GM23338 (cell line): ENCODE measurements around the gene STK33. TPM values are rescaled to one million over a fixed set of nuclear protein-coding genes. Genes with fewer than 3 reads are reported as not detected.

ENCODE experiments used
- ATAC-seq: fragments of 200-7000 bp; cut with Tn5 transposase; 3 replicates; pipeline ENCODE4 v1.9.1; 2020
- DNase-seq: peaks from one replicate; pipeline ENCODE4 v3.0.0-alpha.2; 2015; ENCODE audit warnings: low spot score
- H2AFZ ChIP-seq: fragments of 200-600 bp; sonication (generic); 2 replicates; pipeline ENCODE4 v1.8.0; 2016; ENCODE audit warnings: antibody characterized with exemption, mild to moderate bottlenecking, moderate library complexity
- H3F3A ChIP-seq: fragments of 200-600 bp; sonication (generic); replicated peaks from 2 replicates; pipeline ENCODE4 v1.8.0; 2017; ENCODE audit warnings: antibody characterized with exemption, mixed run types, low read depth
- H3K27ac ChIP-seq: fragments of 200-600 bp; sonication (generic); 2 replicates; pipeline ENCODE4 v1.6.1; 2016; ENCODE audit warnings: low read depth
- H3K27me3 ChIP-seq: fragments of 200-600 bp; sonication (generic); 2 replicates; pipeline ENCODE4 v1.8.0; 2016; ENCODE audit warnings: mild to moderate bottlenecking, mixed run types, moderate library complexity; ENCODE audit not compliant: insufficient read depth
- H3K36me3 ChIP-seq: fragments of 200-600 bp; sonication (generic); 2 replicates; pipeline ENCODE4 v1.8.0; 2016; ENCODE audit warnings: mild to moderate bottlenecking; ENCODE audit not compliant: insufficient read depth
- H3K4me1 ChIP-seq: fragments of 200-600 bp; sonication (generic); 2 replicates; pipeline ENCODE4 v1.8.0; 2016; ENCODE audit warnings: mild to moderate bottlenecking, moderate library complexity; ENCODE audit not compliant: insufficient read depth
- H3K4me2 ChIP-seq: fragments of 200-600 bp; sonication (generic); 2 replicates; pipeline ENCODE4 v1.7.1; 2017; ENCODE audit warnings: mixed run types
- H3K4me3 ChIP-seq: fragments of 200-600 bp; sonication (generic); 2 replicates; pipeline ENCODE4 v1.6.1; 2016; ENCODE audit warnings: mixed run types
- H3K79me2 ChIP-seq: fragments of 200-600 bp; sonication (generic); replicated peaks from 2 replicates; pipeline ENCODE4 v1.8.0; 2017; ENCODE audit warnings: mild to moderate bottlenecking; ENCODE audit not compliant: insufficient read depth
- H3K9me2 ChIP-seq: fragments of 200-600 bp; sonication (generic); 2 replicates; pipeline ENCODE4 v1.8.0; 2017; ENCODE audit not compliant: insufficient read depth
- H4K20me1 ChIP-seq: fragments of 200-600 bp; sonication (generic); replicated peaks from 2 replicates; pipeline ENCODE4 v1.8.0; 2017; ENCODE audit warnings: mild to moderate bottlenecking; ENCODE audit not compliant: insufficient read depth
- H3K27ac Mint-ChIP-seq: 2 replicates; pipeline ENCODE4 v1.8.0; 2020; ENCODE audit warnings: inconsistent platforms, mild to moderate bottlenecking, moderate library complexity, mixed read lengths
- H3K27me3 Mint-ChIP-seq: 3 replicates; pipeline ENCODE4 v1.8.0; 2022; ENCODE audit warnings: low read depth, mild to moderate bottlenecking, moderate library complexity, mixed read lengths, inconsistent platforms; ENCODE audit not compliant: insufficient read depth, poor library complexity
- H3K36me3 Mint-ChIP-seq: 3 replicates; pipeline ENCODE4 v1.8.0; 2021; ENCODE audit warnings: low read depth, mild to moderate bottlenecking, inconsistent platforms, moderate library complexity, mixed read lengths
- H3K4me1 Mint-ChIP-seq: 3 replicates; pipeline ENCODE4 v1.8.0; 2020; ENCODE audit warnings: mild to moderate bottlenecking, inconsistent platforms, mixed read lengths
- H3K4me3 Mint-ChIP-seq: 3 replicates; pipeline ENCODE4 v1.8.0; 2021; ENCODE audit warnings: moderate library complexity, mild to moderate bottlenecking, inconsistent platforms, mixed read lengths
- H3K9me3 Mint-ChIP-seq: 3 replicates; pipeline ENCODE4 v1.8.0; 2020; ENCODE audit warnings: moderate library complexity, mild to moderate bottlenecking, inconsistent platforms, mixed read lengths
- CREB1 ChIP-seq: fragments of 250-450 bp; sonication (Bioruptor Pico); IDR thresholded peaks from 2 replicates; pipeline ENCODE4 v1.5.0; 2020; ENCODE audit warnings: low read depth, mild to moderate bottlenecking, moderate library complexity
- ETS1 ChIP-seq: IDR thresholded peaks from 2 replicates; pipeline ENCODE4 v1.6.1; 2016; ENCODE audit warnings: antibody characterized with exemption
- EZH2 ChIP-seq: fragments of 200-600 bp; sonication (generic); IDR thresholded peaks from one replicate; pipeline ENCODE4 v1.8.0; 2017; ENCODE audit warnings: antibody characterized with exemption, mild to moderate bottlenecking, low read depth; ENCODE audit not compliant: unreplicated experiment
- EZH2phosphoT487 ChIP-seq: fragments of 200-600 bp; sonication (generic); IDR thresholded peaks from one replicate; pipeline ENCODE4 v1.8.1; 2018; ENCODE audit warnings: antibody characterized with exemption; ENCODE audit not compliant: unreplicated experiment
- JUNB ChIP-seq: IDR thresholded peaks from one replicate; pipeline ENCODE4 v1.6.1; 2016; ENCODE audit warnings: antibody characterized with exemption; ENCODE audit not compliant: unreplicated experiment
- NANOG ChIP-seq: IDR thresholded peaks from 2 replicates; pipeline ENCODE4 v1.6.1; 2016; ENCODE audit warnings: antibody characterized with exemption, borderline replicate concordance
- POLR2AphosphoS5 ChIP-seq: IDR thresholded peaks from 2 replicates; pipeline ENCODE4 v1.6.1; 2016; ENCODE audit warnings: antibody characterized with exemption, low read depth
- STAT1 ChIP-seq: IDR thresholded peaks from one replicate; pipeline ENCODE4 v1.6.1; 2016; ENCODE audit warnings: antibody characterized with exemption; ENCODE audit not compliant: unreplicated experiment
- ZNF114 ChIP-seq: fragments of 250-450 bp; sonication (Bioruptor Pico); IDR thresholded peaks from 2 replicates; pipeline ENCODE4 v1.5.0; 2020; ENCODE audit warnings: mild to moderate bottlenecking, moderate library complexity
- ZNF331 ChIP-seq: fragments of 250-450 bp; sonication (Bioruptor Pico); IDR thresholded peaks from 2 replicates; pipeline ENCODE4 v1.5.0; 2020; ENCODE audit warnings: low read depth, mild to moderate bottlenecking, moderate library complexity
- ZNF462 ChIP-seq: fragments of 250-450 bp; sonication (Bioruptor Pico); IDR thresholded peaks from 2 replicates; pipeline ENCODE4 v1.5.0; 2020; ENCODE audit warnings: mild to moderate bottlenecking, moderate library complexity
- polyA plus RNA-seq: library from polyadenylated mRNA; unstranded; fragments of >200 nt; fragmentation: Nextera tagmentation; extraction: Ambion mirVana; gene quantifications from 2 replicates; pipeline ENCODE4 v1.2.1, GENCODE V29; 2016
- total RNA-seq: library from RNA; depleted of rRNA; stranded (reverse); fragments of >200 nt; shearing (Covaris generic); gene quantifications from 2 replicates; pipeline ENCODE4 v1.2.3, GENCODE V29; 2014
- TF ChIP-seq, protein P1 (sequence below), 2 experiments: fragments of 200-600 bp in 1 of 2; sonication (generic) in 1 of 2; conservative IDR thresholded peaks; 2 replicates each; pipeline versions ENCODE4 v1.5.1 to v1.6.1; 2016 to 2017; ENCODE audit warnings: antibody characterized with exemption in 2 of 2, low read depth in 2 of 2, mild to moderate bottlenecking in 2 of 2, moderate library complexity in 1 of 2
- TF ChIP-seq, protein P2 (sequence below): IDR thresholded peaks from one replicate; pipeline ENCODE4 v1.6.1; 2018; ENCODE audit warnings: antibody characterized with exemption; ENCODE audit not compliant: unreplicated experiment

Gene STK33
- total and polyA plus RNA-seq, 2 experiments from 2014 or later: 17.2 to 18.2 TPM

DNA sequence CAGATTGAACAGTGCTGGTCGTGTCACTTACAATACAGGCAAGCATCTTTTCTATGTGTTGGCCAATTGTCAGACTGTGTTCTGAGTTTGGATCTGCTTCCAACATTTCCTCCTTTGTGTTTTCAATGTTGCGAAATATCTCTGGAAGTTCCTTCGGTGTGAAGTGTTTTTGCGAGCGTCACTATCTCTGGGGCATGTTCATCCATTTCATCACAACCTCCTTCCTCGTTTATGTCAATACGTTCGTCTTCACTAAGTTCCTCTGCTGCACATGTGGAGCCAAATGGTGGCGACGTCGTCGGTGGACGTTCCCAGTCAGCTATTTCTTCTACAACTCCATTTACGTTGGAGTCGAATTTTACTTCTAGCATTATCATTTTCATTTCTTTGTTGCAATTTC lies 230.1 kb downstream of the STK33 start:
- H2AFZ ChIP-seq: no peak overlapping the region
- no peaks in the 10 kb centered on the region for H3K9me3 Mint-ChIP-seq
- no peaks in the 10 kb centered on the region for H3K79me2 ChIP-seq
- no peaks in the 10 kb centered on the region for H3K27me3 ChIP-seq
- H3K4me1 Mint-ChIP-seq: peaks cover 3% of the 10 kb centered on the region; the same call in 2 of the 3 replicates
- H3K36me3 Mint-ChIP-seq: no peaks in the 10 kb centered on the region; the same call in 2 of the 3 replicates
- TF ChIP-seq EZH2phosphoT487 (no peak), STAT1 (no peak), ZNF462 (CRISPR knock-in tag) (no peak), POLR2AphosphoS5 (no peak), JUNB (no peak), EZH2 (no peak), NANOG (no peak), CREB1 (CRISPR knock-in tag) (no peak), ETS1 (no peak), ZNF114 (no peak), ZNF331 (no peak)
- TF ChIP-seq, protein P1, sequence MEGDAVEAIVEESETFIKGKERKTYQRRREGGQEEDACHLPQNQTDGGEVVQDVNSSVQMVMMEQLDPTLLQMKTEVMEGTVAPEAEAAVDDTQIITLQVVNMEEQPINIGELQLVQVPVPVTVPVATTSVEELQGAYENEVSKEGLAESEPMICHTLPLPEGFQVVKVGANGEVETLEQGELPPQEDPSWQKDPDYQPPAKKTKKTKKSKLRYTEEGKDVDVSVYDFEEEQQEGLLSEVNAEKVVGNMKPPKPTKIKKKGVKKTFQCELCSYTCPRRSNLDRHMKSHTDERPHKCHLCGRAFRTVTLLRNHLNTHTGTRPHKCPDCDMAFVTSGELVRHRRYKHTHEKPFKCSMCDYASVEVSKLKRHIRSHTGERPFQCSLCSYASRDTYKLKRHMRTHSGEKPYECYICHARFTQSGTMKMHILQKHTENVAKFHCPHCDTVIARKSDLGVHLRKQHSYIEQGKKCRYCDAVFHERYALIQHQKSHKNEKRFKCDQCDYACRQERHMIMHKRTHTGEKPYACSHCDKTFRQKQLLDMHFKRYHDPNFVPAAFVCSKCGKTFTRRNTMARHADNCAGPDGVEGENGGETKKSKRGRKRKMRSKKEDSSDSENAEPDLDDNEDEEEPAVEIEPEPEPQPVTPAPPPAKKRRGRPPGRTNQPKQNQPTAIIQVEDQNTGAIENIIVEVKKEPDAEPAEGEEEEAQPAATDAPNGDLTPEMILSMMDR (conservative IDR thresholded peaks at IDR 0.05; ENCODE audit: low read depth in 2 of 2): no peak
- TF ChIP-seq, protein P2, sequence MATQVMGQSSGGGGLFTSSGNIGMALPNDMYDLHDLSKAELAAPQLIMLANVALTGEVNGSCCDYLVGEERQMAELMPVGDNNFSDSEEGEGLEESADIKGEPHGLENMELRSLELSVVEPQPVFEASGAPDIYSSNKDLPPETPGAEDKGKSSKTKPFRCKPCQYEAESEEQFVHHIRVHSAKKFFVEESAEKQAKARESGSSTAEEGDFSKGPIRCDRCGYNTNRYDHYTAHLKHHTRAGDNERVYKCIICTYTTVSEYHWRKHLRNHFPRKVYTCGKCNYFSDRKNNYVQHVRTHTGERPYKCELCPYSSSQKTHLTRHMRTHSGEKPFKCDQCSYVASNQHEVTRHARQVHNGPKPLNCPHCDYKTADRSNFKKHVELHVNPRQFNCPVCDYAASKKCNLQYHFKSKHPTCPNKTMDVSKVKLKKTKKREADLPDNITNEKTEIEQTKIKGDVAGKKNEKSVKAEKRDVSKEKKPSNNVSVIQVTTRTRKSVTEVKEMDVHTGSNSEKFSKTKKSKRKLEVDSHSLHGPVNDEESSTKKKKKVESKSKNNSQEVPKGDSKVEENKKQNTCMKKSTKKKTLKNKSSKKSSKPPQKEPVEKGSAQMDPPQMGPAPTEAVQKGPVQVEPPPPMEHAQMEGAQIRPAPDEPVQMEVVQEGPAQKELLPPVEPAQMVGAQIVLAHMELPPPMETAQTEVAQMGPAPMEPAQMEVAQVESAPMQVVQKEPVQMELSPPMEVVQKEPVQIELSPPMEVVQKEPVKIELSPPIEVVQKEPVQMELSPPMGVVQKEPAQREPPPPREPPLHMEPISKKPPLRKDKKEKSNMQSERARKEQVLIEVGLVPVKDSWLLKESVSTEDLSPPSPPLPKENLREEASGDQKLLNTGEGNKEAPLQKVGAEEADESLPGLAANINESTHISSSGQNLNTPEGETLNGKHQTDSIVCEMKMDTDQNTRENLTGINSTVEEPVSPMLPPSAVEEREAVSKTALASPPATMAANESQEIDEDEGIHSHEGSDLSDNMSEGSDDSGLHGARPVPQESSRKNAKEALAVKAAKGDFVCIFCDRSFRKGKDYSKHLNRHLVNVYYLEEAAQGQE: no peak
- no peak overlapping the region for H3K27ac Mint-ChIP-seq
- no peak overlapping the region for H3K4me3 Mint-ChIP-seq
- no peaks in the 10 kb centered on the region for H3K36me3 ChIP-seq
- no peak overlapping the region for H3K4me3 ChIP-seq
- H3F3A ChIP-seq: no peaks in the 10 kb centered on the region
- H3K4me1 ChIP-seq: no peaks in the 10 kb centered on the region
- DNase-seq: no peak
- H3K27me3 Mint-ChIP-seq: peaks cover 7% of the 10 kb centered on the region
- no peaks in the 10 kb centered on the region for H3K9me2 ChIP-seq
- no peaks in the 10 kb centered on the region for H4K20me1 ChIP-seq
- no peak overlapping the region for H3K27ac ChIP-seq
- ATAC-seq: no peak
- no peak overlapping the region for H3K4me2 ChIP-seq
